GM18526 (cell line): ENCODE results near the gene ADAMTS13.

Source experiments
- POLR2A ChIP-seq: IDR thresholded peaks from 3 replicates; pipeline ENCODE4 v1.6.1; 2011; ENCODE audit not compliant: insufficient read length; ENCODE audit errors: extremely low read depth

ADAMTS13 gene

GRCh38 chr9:133494636-133495326 lies 72.6 kb downstream of the ADAMTS13 start:
- TF ChIP-seq POLR2A: no peak

GRCh38 chr9:133495327-133496293 lies 73.4 kb downstream of the ADAMTS13 start:
- no peak for TF ChIP-seq POLR2A

- no peak for TF ChIP-seq POLR2A
Observed at GRCh38 chr9:133496861-133497842, 75.0 kb downstream of the ADAMTS13 start.

GRCh38 chr9:133499132-133499891 lies 77.1 kb downstream of the ADAMTS13 start:
- TF ChIP-seq POLR2A: no peak

- no peak for TF ChIP-seq POLR2A
Observed at GRCh38 chr9:133499892-133500270, 77.7 kb downstream of the ADAMTS13 start.

GRCh38 chr9:133502112-133502511 lies 79.9 kb downstream of the ADAMTS13 start:
- no peak for TF ChIP-seq POLR2A

GRCh38 chr9:133505186-133505830 lies 83.1 kb downstream of the ADAMTS13 start:
- no peak for TF ChIP-seq POLR2A

- TF ChIP-seq POLR2A: no peak
Observed at GRCh38 chr9:133505901-133506652, 83.9 kb downstream of the ADAMTS13 start.

- TF ChIP-seq POLR2A: no peak
Observed at GRCh38 chr9:133506653-133507038, 84.5 kb downstream of the ADAMTS13 start.

GRCh38 chr9:133507246-133507965 lies 85.2 kb downstream of the ADAMTS13 start:
- no peak for TF ChIP-seq POLR2A

GRCh38 chr9:133508046-133508445 lies 85.9 kb downstream of the ADAMTS13 start:
- no peak for TF ChIP-seq POLR2A
